A549 (cell line): ENCODE data around the gene AIF1. TPM values are rescaled to one million over a fixed set of nuclear protein-coding genes. Genes with fewer than 3 reads are reported as not detected.

Experiments used
- ATAC-seq, 2 experiments: fragments of 200-7000 bp in 1 of 2; fragments of >200 bp in 1 of 2; cut with Nextera tagmentation in 1 of 2; cut with Tn5 transposase in 1 of 2; 3 replicates each; pipeline versions ENCODE4 v1.8.0 to v1.9.1; 2018 to 2020; ENCODE audit warnings: mild to moderate bottlenecking in 1 of 2, moderate library complexity in 1 of 2
- CTCF ChIA-PET: fragments of 300-600 bp; sonication (Branson Sonifier 250); formaldehyde crosslinking; extraction: SDS; loops from one replicate; lab custom pipeline; 2021; ENCODE audit warnings: antibody characterized with exemption, inconsistent platforms; lab: Yijun Ruan, JAX
- POLR2A ChIA-PET: fragments of 350-600 bp; formaldehyde crosslinking; extraction: SDS; loops from one replicate; lab custom pipeline; 2021; ENCODE audit warnings: antibody characterized with exemption, inconsistent platforms; lab: Yijun Ruan, JAX
- DNase-seq, 2 experiments: peaks; one replicate each; pipeline versions ENCODE4 v3.0.0 to v3.0.0-alpha.2; 2011 to 2016; ENCODE audit warnings: low read depth in 1 of 2, low spot score in 1 of 2
- FAIRE-seq: peaks from 2 replicates; lab custom pipeline; 2011; peaks lifted over from hg19 to GRCh38; lab: Jason Lieb, UNC
- H3K27ac ChIP-seq, 2 experiments: fragments of >200 bp; sonication (Bioruptor Twin); formaldehyde crosslinking; 3 replicates each; pipeline ENCODE4 v1.5.1; 2016 to 2017
- H3K4me1 ChIP-seq: fragments of >200 bp; sonication (Bioruptor Twin); formaldehyde crosslinking; 3 replicates; pipeline ENCODE4 v1.6.1; 2016
- H3K4me2 ChIP-seq: fragments of >200 bp; sonication (Bioruptor Twin); formaldehyde crosslinking; 3 replicates; pipeline ENCODE4 v1.6.1; 2016
- H3K4me3 ChIP-seq: fragments of >200 bp; sonication (Bioruptor Twin); formaldehyde crosslinking; 3 replicates; pipeline ENCODE4 v1.5.1; 2016
- H3K9me3 ChIP-seq: fragments of >200 bp; sonication (Bioruptor Twin); formaldehyde crosslinking; 3 replicates; pipeline ENCODE4 v1.6.1; 2016
- CEBPB ChIP-seq, 2 experiments: fragments of >200 bp in 1 of 2; sonication (Bioruptor Twin) in 1 of 2; formaldehyde crosslinking in 1 of 2; IDR thresholded peaks; 2 replicates each; pipeline ENCODE4 v1.6.1; 2012 to 2016
- CHD4 ChIP-seq: fragments of 200-600 bp; sonication (generic); IDR thresholded peaks from 2 replicates; pipeline ENCODE4 v1.6.1; 2016; ENCODE audit warnings: antibody characterized with exemption, mild to moderate bottlenecking, borderline replicate concordance
- HDAC2 ChIP-seq: fragments of 200-600 bp; sonication (generic); IDR thresholded peaks from 2 replicates; pipeline ENCODE4 v1.6.1; 2016
- HOXA7 ChIP-seq: fragments of 250-450 bp; sonication (Bioruptor Pico); IDR thresholded peaks from 2 replicates; pipeline ENCODE4 v1.5.0; 2020; ENCODE audit warnings: mild to moderate bottlenecking, moderate library complexity
- JUN ChIP-seq, 2 experiments: fragments of >200 bp; sonication (Bioruptor Twin); formaldehyde crosslinking; IDR thresholded peaks; 2 replicates in 1 of 2; 3 replicates in 1 of 2; pipeline ENCODE4 v1.6.1; 2016 to 2017
- KDM5A ChIP-seq: fragments of 200-600 bp; sonication (generic); IDR thresholded peaks from 2 replicates; pipeline ENCODE4 v1.6.1; 2016; ENCODE audit warnings: antibody characterized with exemption, mild to moderate bottlenecking
- NFE2L2 ChIP-seq: fragments of 150-350 bp; conservative IDR thresholded peaks from 2 replicates; pipeline ENCODE4 v1.6.1; 2014; ENCODE audit warnings: low read length
- NPAS2 ChIP-seq: fragments of 250-450 bp; sonication (Bioruptor Pico); IDR thresholded peaks from 2 replicates; pipeline ENCODE4 v1.8.0; 2022; ENCODE audit warnings: mild to moderate bottlenecking, moderate library complexity, borderline replicate concordance
- PHF8 ChIP-seq: fragments of 200-600 bp; sonication (generic); IDR thresholded peaks from 2 replicates; pipeline ENCODE4 v1.6.1; 2016; ENCODE audit warnings: low read depth, mild to moderate bottlenecking, antibody characterized with exemption, moderate library complexity, borderline replicate concordance
- POLR2A ChIP-seq: IDR thresholded peaks from 2 replicates; pipeline ENCODE4 v1.6.1; 2012; ENCODE audit warnings: mild to moderate bottlenecking, low read length
- RAD21 ChIP-seq, 2 experiments: fragments of >200 bp in 1 of 2; sonication (Bioruptor Twin) in 1 of 2; formaldehyde crosslinking in 1 of 2; IDR thresholded peaks in 1 of 2; conservative IDR thresholded peaks in 1 of 2; 2 replicates in 1 of 2; 3 replicates in 1 of 2; pipeline ENCODE4 v1.6.1; 2012 to 2018; ENCODE audit warnings: inconsistent platforms in 1 of 2
- RFX5 ChIP-seq: fragments of 450-650 bp; IDR thresholded peaks from 2 replicates; pipeline ENCODE4 v1.7.1; 2014; ENCODE audit warnings: antibody characterized with exemption, mild to moderate bottlenecking, moderate library complexity
- SMC3 ChIP-seq: fragments of >200 bp; sonication (Bioruptor Twin); formaldehyde crosslinking; IDR thresholded peaks from 3 replicates; pipeline ENCODE4 v1.6.1; 2018; ENCODE audit warnings: inconsistent platforms
- SREBF2 ChIP-seq: fragments of 450-650 bp; IDR thresholded peaks from 2 replicates; pipeline ENCODE4 v1.6.1; 2014; ENCODE audit warnings: mild to moderate bottlenecking, moderate library complexity
- TP53 ChIP-seq: fragments of 250-450 bp; sonication (Bioruptor Pico); IDR thresholded peaks from 2 replicates; pipeline ENCODE4 v1.5.0; 2021; ENCODE audit warnings: mild to moderate bottlenecking, moderate library complexity
- ZFP36 ChIP-seq: fragments of 450-650 bp; IDR thresholded peaks from 2 replicates; pipeline ENCODE4 v1.6.1; 2014; ENCODE audit warnings: borderline replicate concordance; ENCODE audit not compliant: partially characterized antibody
- ZSCAN20 ChIP-seq: fragments of 250-450 bp; sonication (Bioruptor Pico); IDR thresholded peaks from 2 replicates; pipeline ENCODE4 v1.8.0; 2022; ENCODE audit warnings: mild to moderate bottlenecking, moderate library complexity
- WGBS: methylation state at CpG from one replicate; pipeline ENCODE4 v1.1.6; 2017; ENCODE audit errors: missing lambda C conversion rate; 5-methylcytosine and 5-hydroxymethylcytosine counted together
- polyA plus RNA-seq, 4 experiments: library from polyadenylated mRNA; depleted of rRNA in 3 of 4; stranded (reverse); fragments of >200 nt; fragmentation: RNase III in 1 of 4; extraction: RNeasy Plus Mini Kit Qiagen cat#74134 plus additional on column Dnase treatment in 1 of 4; gene quantifications; 2 replicates in 3 of 4; 3 replicates in 1 of 4; pipeline ENCODE4 v1.2.3, GENCODE V29; 2011 to 2017
- TF ChIP-seq, protein P1 (sequence below): fragments of 250-450 bp; sonication (Bioruptor Pico); IDR thresholded peaks from 2 replicates; pipeline ENCODE4 v1.5.0; 2021; ENCODE audit warnings: mild to moderate bottlenecking, moderate library complexity, borderline replicate concordance
- TF ChIP-seq, protein P2 (sequence below): IDR thresholded peaks from 2 replicates; pipeline ENCODE4 v1.6.1; 2012
- TF ChIP-seq, protein P3 (sequence below): IDR thresholded peaks from 2 replicates; pipeline ENCODE4 v1.6.1; 2012; ENCODE audit warnings: low read depth, borderline replicate concordance
- TF ChIP-seq, protein P4 (sequence below): fragments of >200 bp; sonication (Bioruptor Twin); formaldehyde crosslinking; IDR thresholded peaks from 3 replicates; pipeline ENCODE4 v1.5.1; 2016
- TF ChIP-seq, protein P5 (sequence below): fragments of >200 bp; sonication (Bioruptor Twin); formaldehyde crosslinking; IDR thresholded peaks from 3 replicates; pipeline ENCODE4 v1.6.1; 2016
- TF ChIP-seq, protein P6 (sequence below): fragments of >200 bp; sonication (Bioruptor Twin); formaldehyde crosslinking; IDR thresholded peaks from 2 replicates; pipeline ENCODE4 v1.6.1; 2016

Gene AIF1
- polyA plus RNA-seq, 2 of the 4 experiments (the other 2 are of a cell fraction) = not detected

DNA sequence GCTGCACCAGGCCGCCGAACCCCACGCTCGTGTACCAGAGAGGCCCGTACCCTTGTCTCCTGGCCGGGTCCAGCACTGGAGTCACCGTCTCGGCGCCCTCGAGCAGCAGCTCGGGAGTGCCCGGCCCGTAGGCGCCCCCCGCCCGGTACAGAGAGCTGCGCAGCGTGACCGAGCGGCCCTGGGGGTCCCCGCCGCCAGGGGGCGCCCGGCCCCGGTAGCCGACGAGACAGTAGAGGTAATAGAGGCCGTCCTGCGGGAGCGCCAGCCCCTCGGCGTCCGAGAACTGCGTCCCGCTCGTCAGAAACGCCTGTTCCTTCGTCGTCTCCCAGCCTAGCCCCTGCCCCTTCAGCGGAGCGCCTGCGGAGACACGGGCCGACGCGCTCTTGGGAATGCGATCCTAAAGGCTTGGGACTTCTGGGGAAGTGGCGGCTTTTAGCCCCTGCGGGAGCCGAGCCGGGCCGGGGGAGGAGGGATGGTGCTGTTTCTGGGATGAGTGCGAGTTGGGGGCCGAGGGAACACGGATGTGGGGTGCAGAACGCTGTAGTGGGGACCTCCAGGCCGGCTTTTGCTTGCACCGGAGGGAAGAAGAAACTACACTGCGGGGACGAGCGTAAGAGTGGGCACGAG, 34.1 kb upstream of the AIF1 start:
- Histone ChIP-seq H3K4me2 (peak overlapping the region; percentile 86), H3K4me1 (peaks cover 6% of the 10 kb centered on the region; the same call in 1 of the 3 replicates), H3K9me3 (no peaks in the 10 kb centered on the region), H3K4me3 (peak overlapping the region; percentile 63), H3K27ac (peak overlapping the region; percentile 73 to 94)
- ChIA-PET POLR2A (interaction anchor here (0.8 to 1.0 kb wide), 2 partner anchors 18 to 234 kb away, joined by 3 to 4 read pairs; partner anchors contain the start of genes HSPA1A and HSPA1L), CTCF (interaction anchor here (0.6 to 18.3 kb wide), 17 partner anchors 11 to 200 kb away, joined by 3 to 338 read pairs (median 5); partner anchors contain the start of genes ATP6V1G2, LTA, NCR3 and NFKBIL1)
- peak; percentile 94 to 99 for ATAC-seq
- DNase-seq = peak; percentile 64 to 68
- FAIRE-seq = no peak
- WGBS = 7% methylated on average over 13 of the region's 62 CpGs
- peak; percentile 39; the same call in 1 of the 2 replicates for TF ChIP-seq PHF8
- TF ChIP-seq, protein P1, sequence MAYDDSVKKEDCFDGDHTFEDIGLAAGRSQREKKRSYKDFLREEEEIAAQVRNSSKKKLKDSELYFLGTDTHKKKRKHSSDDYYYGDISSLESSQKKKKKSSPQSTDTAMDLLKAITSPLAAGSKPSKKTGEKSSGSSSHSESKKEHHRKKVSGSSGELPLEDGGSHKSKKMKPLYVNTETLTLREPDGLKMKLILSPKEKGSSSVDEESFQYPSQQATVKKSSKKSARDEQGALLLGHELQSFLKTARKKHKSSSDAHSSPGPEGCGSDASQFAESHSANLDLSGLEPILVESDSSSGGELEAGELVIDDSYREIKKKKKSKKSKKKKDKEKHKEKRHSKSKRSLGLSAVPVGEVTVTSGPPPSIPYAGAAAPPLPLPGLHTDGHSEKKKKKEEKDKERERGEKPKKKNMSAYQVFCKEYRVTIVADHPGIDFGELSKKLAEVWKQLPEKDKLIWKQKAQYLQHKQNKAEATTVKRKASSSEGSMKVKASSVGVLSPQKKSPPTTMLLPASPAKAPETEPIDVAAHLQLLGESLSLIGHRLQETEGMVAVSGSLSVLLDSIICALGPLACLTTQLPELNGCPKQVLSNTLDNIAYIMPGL (CRISPR knock-in tag) = no peak
- no peak for TF ChIP-seq HDAC2
- TF ChIP-seq, protein P2, sequence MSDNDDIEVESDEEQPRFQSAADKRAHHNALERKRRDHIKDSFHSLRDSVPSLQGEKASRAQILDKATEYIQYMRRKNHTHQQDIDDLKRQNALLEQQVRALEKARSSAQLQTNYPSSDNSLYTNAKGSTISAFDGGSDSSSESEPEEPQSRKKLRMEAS = peak; percentile 79
- TF ChIP-seq SMC3 = peak; percentile 76
- TF ChIP-seq, protein P3, sequence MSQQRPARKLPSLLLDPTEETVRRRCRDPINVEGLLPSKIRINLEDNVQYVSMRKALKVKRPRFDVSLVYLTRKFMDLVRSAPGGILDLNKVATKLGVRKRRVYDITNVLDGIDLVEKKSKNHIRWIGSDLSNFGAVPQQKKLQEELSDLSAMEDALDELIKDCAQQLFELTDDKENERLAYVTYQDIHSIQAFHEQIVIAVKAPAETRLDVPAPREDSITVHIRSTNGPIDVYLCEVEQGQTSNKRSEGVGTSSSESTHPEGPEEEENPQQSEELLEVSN = 0 out of 2 replicates have a peak, but pooled peaks have one; percentile 28
- TF ChIP-seq JUN (IDR thresholded peaks at IDR 0.05) = peak in 1 of 2 experiments; percentile 27; a peak in 1 of 5 replicates
- TF ChIP-seq, protein P4, sequence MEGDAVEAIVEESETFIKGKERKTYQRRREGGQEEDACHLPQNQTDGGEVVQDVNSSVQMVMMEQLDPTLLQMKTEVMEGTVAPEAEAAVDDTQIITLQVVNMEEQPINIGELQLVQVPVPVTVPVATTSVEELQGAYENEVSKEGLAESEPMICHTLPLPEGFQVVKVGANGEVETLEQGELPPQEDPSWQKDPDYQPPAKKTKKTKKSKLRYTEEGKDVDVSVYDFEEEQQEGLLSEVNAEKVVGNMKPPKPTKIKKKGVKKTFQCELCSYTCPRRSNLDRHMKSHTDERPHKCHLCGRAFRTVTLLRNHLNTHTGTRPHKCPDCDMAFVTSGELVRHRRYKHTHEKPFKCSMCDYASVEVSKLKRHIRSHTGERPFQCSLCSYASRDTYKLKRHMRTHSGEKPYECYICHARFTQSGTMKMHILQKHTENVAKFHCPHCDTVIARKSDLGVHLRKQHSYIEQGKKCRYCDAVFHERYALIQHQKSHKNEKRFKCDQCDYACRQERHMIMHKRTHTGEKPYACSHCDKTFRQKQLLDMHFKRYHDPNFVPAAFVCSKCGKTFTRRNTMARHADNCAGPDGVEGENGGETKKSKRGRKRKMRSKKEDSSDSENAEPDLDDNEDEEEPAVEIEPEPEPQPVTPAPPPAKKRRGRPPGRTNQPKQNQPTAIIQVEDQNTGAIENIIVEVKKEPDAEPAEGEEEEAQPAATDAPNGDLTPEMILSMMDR = peak; percentile 84
- TF ChIP-seq CHD4 = no peak
- TF ChIP-seq, protein P5, sequence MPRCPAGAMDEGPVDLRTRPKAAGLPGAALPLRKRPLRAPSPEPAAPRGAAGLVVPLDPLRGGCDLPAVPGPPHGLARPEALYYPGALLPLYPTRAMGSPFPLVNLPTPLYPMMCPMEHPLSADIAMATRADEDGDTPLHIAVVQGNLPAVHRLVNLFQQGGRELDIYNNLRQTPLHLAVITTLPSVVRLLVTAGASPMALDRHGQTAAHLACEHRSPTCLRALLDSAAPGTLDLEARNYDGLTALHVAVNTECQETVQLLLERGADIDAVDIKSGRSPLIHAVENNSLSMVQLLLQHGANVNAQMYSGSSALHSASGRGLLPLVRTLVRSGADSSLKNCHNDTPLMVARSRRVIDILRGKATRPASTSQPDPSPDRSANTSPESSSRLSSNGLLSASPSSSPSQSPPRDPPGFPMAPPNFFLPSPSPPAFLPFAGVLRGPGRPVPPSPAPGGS = 0 out of 3 replicates have a peak, but pooled peaks have one; percentile 24
- TF ChIP-seq POLR2A = peak; percentile 44
- TF ChIP-seq RAD21 (conservative IDR thresholded peaks at IDR 0.05 in 1 of 2, IDR thresholded peaks at IDR 0.05 in 1 of 2) = peak; percentile 22 to 58; a peak in 4 of 5 replicates

DNA sequence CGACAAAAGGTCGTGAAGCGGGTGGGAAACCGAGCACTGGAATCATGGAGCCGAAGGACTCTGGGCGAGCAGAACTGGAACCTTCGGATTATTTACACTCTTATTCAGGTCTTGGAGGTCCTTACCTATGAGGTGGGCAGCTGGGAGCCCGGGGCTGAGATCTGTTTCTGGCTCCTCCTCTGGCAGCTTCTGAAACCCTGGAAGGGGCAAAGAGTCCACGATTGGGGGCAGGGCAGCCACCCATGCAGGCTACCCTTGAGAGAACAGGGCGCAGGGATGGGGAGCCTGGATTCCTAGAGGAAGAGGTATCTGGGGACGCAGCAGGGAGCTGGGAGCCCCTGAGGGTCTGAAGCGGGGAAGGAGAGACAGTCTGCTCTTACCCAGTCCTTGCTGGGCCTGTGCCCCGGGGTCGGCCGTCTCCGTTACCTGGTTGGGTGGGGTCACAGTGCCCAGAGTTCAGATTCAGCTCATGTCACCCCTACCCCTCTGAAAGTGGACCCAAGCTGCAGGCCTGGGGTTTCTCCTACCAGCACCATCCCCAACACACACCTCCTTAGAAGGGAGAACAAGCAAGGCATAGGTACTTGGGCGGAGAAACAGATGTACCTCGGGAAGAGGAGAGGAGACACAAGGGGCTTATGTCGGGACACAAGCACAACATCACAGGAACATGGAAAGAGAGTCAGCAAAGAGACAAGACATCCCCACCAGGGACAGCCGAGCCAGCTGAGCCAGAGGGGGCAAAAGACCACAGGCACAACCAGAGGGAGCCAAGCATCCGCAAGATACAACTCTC, 33.4 kb upstream of the AIF1 start:
- 41% methylated on average over 19 of the region's 21 CpGs for WGBS
- H3K27ac ChIP-seq = peak overlapping the region; percentile 73 to 94

More for the DNA sequence above, 33.4 kb upstream of the AIF1 start:
- Histone ChIP-seq H3K4me3 (peak overlapping the region; percentile 63), H3K4me1 (peaks cover 6% of the 10 kb centered on the region; the same call in 1 of the 3 replicates), H3K9me3 (no peaks in the 10 kb centered on the region), H3K4me2 (peak overlapping the region; percentile 86)
- CTCF ChIA-PET = interaction anchor here (0.9 to 18.3 kb wide), 11 partner anchors 12 to 90 kb away, joined by 3 to 338 read pairs (median 10); partner anchors contain the start of genes ATP6V1G2, LTA, NCR3 and NFKBIL1
- POLR2A ChIA-PET = interaction anchor here (0.8 kb wide), 1 partner anchor 17 kb away, joined by 4 read pairs; no protein-coding TSS in a partner anchor
- no peak for DNase-seq
- TF ChIP-seq NFE2L2 = no peak
- TF ChIP-seq CHD4 = no peak
- TF ChIP-seq RFX5 = no peak
- no peak for TF ChIP-seq SREBF2
- no peak for TF ChIP-seq CEBPB (IDR thresholded peaks at IDR 0.05)
- TF ChIP-seq, protein P6, sequence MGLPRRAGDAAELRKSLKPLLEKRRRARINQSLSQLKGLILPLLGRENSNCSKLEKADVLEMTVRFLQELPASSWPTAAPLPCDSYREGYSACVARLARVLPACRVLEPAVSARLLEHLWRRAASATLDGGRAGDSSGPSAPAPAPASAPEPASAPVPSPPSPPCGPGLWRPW = no peak
- no peak for TF ChIP-seq KDM5A
- TF ChIP-seq ZSCAN20 (CRISPR knock-in tag) = no peak
- no peak for TF ChIP-seq NPAS2 (CRISPR knock-in tag)
- TF ChIP-seq RAD21 (conservative IDR thresholded peaks at IDR 0.05 in 1 of 2, IDR thresholded peaks at IDR 0.05 in 1 of 2) = no peak
- TF ChIP-seq PHF8 = no peak; the same call in 1 of the 2 replicates
- TF ChIP-seq, protein P3 = no peak
- no peak for TF ChIP-seq TP53 (CRISPR knock-in tag)
- no peak for TF ChIP-seq HOXA7 (CRISPR knock-in tag)
- no peak for TF ChIP-seq ZFP36
- FAIRE-seq = no peak
- peak; percentile 20 to 46; a peak in 4 of 6 replicates for ATAC-seq
